ENCODE results near the gene CARD11.

CARD11 gene

GRCh38 chr7:3020416-3020815 is 23.3 kb downstream of the CARD11 start:
- DNase-seq (ENCODE audit: low spot score): no peak

- no peak for DNase-seq (ENCODE audit: low spot score)
Measured at GRCh38 chr7:3019801-3020200, 23.9 kb downstream of the CARD11 start.

- no peak for DNase-seq (ENCODE audit: low spot score)
Measured at GRCh38 chr7:3013975-3014792, 29.5 kb downstream of the CARD11 start.

DNA sequence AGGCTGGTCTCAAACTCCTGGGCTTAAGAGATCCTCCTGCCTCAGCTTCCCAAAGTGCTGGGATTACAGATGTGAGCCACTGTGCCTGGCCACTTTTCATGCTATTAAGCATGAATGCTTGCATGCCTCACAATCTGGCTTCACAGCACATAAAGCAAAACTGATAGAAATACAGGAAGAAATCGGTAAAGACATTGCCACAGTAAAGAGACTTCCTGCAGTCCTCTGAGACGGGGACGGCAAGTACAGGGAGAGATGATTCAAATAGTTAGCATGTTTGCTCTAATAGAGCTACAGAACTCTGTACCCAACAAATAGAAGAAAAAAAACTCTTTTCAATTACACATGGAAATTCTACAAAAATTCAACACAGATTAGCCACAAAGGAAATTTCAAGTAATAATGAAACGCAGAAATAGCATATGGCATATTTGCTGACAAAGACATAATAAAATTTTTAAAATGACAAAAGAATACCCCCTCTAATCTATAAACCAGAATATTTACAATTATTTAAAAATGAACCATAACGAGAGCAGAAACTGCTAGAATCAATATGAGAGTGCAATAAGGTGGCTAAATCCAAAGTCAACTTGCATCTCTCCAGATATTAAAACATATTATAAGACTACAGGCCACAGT is 32.3 kb downstream of the CARD11 start:
- no peak for DNase-seq (ENCODE audit: low spot score)

DNA sequence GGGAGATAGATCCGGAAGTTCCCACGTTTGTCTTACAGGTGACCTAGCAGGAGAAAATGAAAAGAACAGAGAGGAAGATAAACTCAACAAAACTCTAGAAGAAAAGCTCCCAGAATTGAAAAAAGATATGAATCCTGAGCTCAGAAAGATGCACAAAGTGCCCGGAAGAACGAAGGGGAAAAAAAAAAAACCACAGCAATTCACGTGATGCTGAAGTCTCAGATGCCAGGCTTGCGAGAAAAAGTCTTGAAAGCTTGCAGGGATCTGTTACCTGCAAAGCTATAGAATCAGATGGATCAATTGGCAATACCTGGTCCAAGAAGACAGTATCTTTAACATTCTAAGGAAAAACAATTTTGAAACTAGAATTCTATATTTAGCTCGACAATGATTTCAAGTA is 33.5 kb downstream of the CARD11 start:
- DNase-seq (ENCODE audit: low spot score): no peak

- no peak for DNase-seq (ENCODE audit: low spot score)
Measured at GRCh38 chr7:3009086-3009485, 34.6 kb downstream of the CARD11 start.

GRCh38 chr7:3008386-3008785 is 35.3 kb downstream of the CARD11 start:
- no peak for DNase-seq (ENCODE audit: low spot score)

GRCh38 chr7:3007696-3008095 is 36.0 kb downstream of the CARD11 start:
- DNase-seq (ENCODE audit: low spot score): no peak

DNA sequence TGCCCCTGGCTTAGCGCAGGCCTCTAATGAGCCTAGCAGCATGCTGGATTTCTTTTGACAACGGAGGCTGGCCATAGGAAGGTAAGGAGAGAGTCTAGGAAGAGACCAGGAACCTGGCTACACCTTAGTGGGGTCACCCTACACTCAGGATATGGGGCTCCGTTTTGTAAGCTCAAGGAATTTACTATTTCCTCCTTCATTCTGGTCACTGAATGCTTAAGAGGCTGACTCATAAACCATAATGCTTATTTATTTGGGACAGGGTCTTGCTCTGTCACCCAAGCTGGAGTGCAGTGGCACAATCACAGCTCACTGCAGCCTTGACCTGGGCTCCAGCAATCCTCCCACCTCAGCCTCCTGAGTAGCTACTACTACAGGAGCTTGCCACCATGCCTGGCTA is 38.4 kb downstream of the CARD11 start:
- no peak for DNase-seq (ENCODE audit: low spot score)

DNA sequence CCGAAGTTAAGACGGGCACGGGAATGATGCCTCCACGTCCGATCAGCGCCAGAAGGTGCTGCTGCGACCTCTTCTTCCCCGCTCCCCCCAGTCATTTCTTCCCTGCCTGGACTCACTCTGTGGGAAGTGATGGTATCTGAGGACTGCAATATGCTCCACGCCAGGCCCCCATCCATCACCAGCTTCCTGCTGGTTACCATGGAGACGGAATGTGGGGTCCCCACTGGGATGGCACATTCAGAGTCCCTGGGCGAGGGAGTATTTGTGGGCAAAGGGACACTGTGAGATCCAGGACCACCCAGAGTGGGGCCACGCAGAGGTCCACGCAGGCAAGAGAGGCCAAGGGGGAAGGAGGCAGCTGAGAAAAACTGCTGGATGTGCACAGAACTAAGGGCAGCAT is 39.7 kb downstream of the CARD11 start:
- no peak for DNase-seq (ENCODE audit: low spot score)

GRCh38 chr7:3002631-3003030 is 41.0 kb downstream of the CARD11 start:
- no peak for DNase-seq (ENCODE audit: low spot score)

DNA sequence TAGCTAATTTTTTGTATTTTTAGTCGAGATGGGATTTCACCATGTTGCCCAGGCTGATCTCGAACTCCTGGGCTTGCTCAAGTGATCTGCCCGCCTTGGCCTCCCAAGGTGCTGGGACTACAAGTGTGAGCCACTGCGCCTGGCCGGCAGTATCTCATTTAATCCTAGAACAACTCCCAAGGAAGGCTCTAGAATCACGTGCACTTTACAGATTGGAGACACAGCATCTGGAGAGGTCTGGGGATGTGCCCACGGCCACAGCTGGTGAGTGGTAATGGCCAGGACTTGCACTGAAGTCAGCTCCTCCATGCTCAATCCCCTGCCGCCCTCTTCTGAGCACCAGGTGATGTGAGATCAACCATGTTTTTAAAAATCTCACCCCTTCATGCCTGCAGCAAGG is 43.1 kb downstream of the CARD11 start:
- DNase-seq (ENCODE audit: low spot score): no peak

- no peak for DNase-seq (ENCODE audit: low spot score)
Measured at GRCh38 chr7:2999078-2999500, 44.6 kb downstream of the CARD11 start.

- DNase-seq (ENCODE audit: low spot score): no peak
Measured at GRCh38 chr7:2997014-2997413, 46.7 kb downstream of the CARD11 start.

DNA sequence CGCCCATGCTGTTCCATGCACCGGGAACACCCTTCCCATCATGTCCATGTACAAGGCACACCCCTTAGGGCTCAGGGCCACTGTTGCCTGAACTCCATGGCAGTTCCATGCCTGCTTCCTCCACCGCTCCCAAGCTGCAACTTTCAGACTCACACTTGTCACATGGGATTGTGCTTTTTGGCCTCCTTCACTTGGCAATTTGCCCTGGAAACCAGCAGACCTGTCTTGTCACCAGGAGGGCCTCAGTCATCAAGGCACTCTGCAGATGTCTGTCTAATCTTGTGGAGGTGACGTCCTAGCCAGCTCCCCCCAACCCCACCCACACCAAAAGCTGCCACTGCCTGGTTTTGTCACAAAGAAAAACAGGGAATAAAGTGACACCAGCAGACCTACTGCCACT is 47.5 kb downstream of the CARD11 start:
- DNase-seq (ENCODE audit: low spot score): no peak

GRCh38 chr7:2993868-2994267 is 49.8 kb downstream of the CARD11 start:
- no peak for DNase-seq (ENCODE audit: low spot score)

DNA sequence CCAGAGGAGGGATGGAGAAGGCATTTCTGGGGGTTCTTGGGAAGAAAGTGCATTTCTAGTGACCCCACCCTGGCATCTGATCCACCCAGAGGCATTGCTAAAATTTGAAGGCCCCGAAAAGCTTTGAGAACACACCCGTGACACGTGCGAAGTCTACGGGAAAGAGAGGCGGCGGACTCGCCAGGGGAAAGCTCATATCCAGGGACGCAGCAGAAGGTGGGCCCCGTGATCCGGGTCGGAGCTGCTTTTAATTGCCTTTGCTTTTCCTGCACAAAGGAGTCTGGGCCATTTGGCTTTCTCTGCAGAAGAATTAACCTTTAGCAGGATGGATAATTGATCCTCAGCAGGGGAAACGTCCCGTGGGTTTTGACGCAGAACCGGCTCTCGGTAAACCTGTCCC is 50.3 kb downstream of the CARD11 start:
- DNase-seq (ENCODE audit: low spot score): no peak

GRCh38 chr7:2990949-2991470 is 52.7 kb downstream of the CARD11 start:
- DNase-seq (ENCODE audit: low spot score): no peak

DNA sequence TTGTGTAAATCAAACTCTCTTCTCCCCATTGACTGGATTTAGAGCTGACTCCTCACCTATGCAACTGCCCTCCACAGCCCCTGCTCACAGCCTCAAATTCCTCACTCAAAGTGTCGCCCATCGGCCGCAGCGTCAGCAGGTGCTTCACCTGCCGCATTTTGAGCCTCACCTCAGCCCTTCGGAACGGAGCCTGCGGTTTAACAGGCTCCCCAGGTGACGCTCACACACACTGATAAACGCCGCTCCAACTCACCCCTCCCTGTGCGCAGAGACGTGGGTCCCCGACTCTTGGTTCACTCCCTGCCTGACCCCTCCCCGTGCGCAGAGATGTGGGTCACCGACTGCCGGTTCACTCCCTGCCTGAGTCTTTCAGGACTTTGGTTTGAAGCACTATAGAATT is 57.1 kb downstream of the CARD11 start:
- no peak for DNase-seq (ENCODE audit: low spot score)

DNA sequence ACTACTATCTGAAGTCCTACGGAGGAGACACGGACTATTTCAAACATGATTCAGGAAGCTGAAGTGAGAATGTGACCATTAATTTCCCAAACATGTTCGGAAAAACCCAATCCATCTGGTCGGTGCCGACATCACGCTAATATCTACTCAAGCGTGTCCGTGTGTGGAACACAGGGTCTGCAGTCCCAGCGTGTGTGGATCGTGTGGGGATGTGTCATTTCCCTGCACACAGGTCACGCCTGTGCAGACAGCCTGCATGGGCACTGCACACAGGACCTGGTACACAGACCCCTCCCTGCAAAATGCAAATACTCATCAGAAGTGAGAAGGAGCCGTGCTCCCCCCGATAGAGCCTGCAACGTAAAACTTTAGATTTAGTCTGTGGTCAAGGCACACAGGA is 57.8 kb downstream of the CARD11 start:
- no peak for DNase-seq (ENCODE audit: low spot score)

GRCh38 chr7:2984091-2984490 is 59.6 kb downstream of the CARD11 start:
- no peak for DNase-seq (ENCODE audit: low spot score)

DNA sequence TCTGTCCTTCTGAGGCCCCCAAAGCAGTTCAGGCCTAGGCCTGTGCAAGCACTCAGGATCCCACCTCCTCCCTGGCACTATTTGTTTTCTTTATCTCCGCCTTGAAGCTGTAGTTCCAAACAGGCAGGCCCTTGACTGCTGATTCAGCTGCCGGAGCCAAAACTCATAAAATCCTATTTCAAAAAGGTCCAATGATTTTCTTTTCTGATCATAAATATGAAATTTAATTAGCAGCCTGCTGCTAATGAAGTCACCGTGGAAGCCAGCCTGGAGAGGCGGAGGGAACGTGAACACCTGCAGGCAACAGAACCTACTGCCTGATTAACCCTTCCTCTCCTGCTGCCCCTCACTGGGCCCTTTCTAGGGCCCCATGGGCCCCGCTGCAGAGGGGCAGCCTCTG is 60.1 kb downstream of the CARD11 start:
- DNase-seq (ENCODE audit: low spot score): no peak

- DNase-seq (ENCODE audit: low spot score): no peak
Measured at GRCh38 chr7:2982831-2983230, 60.8 kb downstream of the CARD11 start.

GRCh38 chr7:2982401-2982800 is 61.3 kb downstream of the CARD11 start:
- DNase-seq (ENCODE audit: low spot score): no peak
